Spleen (tissue), 7 donors: ENCODE data around the gene EPB41L4A.

Experiments used
- CTCF ChIP-seq, 11 experiments: fragments of 200-600 bp in 7 of 11; fragments of 450-650 bp in 4 of 11; sonication (generic) in 4 of 11; IDR thresholded peaks in 8 of 11; conservative IDR thresholded peaks in 3 of 11; 1 replicate in 7 of 11; 2 replicates in 4 of 11; pipeline versions ENCODE4 v1.4.0 to v1.8.0; 2016 to 2021; ENCODE audit warnings: antibody characterized with exemption in 11 of 11, inconsistent platforms in 4 of 11, mild to moderate bottlenecking in 1 of 11
- POLR2AphosphoS5 ChIP-seq, 3 donors: sonication (generic); formaldehyde crosslinking; IDR thresholded peaks; one replicate each; pipeline ENCODE4 v1.5.1; 2017; ENCODE audit warnings: antibody characterized with exemption in 3 of 3
- donor health status: DM: no; HTN: no; CAD: no; lungs with moderate emphysema.
- donor health status: DM: no; HTN: no; CAD: no.
- donor health status: DM: no; HTN: no; CAD: no.

GRCh38 chr5:112445626-112446350 lies 26.7 kb upstream of the EPB41L4A start:
- TF ChIP-seq CTCF (IDR thresholded peaks at IDR 0.05 in 8 of 11, conservative IDR thresholded peaks at IDR 0.05 in 3 of 11) (no peak), POLR2AphosphoS5 (IDR thresholded peaks at IDR 0.05) (no peak)
